VCaP (cell line): ENCODE results near the gene THY1.

Experiments used
- H3K27ac ChIP-seq: fragments of 450-650 bp; 2 replicates; pipeline ENCODE4 v1.5.1; 2017
- CTCF ChIP-seq: fragments of 450-650 bp; conservative IDR thresholded peaks from 2 replicates; pipeline ENCODE4 v1.5.1; 2017; ENCODE audit warnings: mild to moderate bottlenecking, moderate library complexity

THY1 gene

GRCh38 chr11:119380160-119380826 lies 42.7 kb downstream of the THY1 start:
- no peak for TF ChIP-seq CTCF

GRCh38 chr11:119378851-119379465 lies 44.0 kb downstream of the THY1 start:
- TF ChIP-seq CTCF: no peak
- no peak overlapping the region for H3K27ac ChIP-seq

More at GRCh38 chr11:119380160-119380826, 42.7 kb downstream of the THY1 start:
- no peak overlapping the region for H3K27ac ChIP-seq

- no peak for TF ChIP-seq CTCF
- H3K27ac ChIP-seq: no peak overlapping the region
These were observed 44.9 kb downstream of the THY1 start for GRCh38 chr11:119377961-119378667.

DNA sequence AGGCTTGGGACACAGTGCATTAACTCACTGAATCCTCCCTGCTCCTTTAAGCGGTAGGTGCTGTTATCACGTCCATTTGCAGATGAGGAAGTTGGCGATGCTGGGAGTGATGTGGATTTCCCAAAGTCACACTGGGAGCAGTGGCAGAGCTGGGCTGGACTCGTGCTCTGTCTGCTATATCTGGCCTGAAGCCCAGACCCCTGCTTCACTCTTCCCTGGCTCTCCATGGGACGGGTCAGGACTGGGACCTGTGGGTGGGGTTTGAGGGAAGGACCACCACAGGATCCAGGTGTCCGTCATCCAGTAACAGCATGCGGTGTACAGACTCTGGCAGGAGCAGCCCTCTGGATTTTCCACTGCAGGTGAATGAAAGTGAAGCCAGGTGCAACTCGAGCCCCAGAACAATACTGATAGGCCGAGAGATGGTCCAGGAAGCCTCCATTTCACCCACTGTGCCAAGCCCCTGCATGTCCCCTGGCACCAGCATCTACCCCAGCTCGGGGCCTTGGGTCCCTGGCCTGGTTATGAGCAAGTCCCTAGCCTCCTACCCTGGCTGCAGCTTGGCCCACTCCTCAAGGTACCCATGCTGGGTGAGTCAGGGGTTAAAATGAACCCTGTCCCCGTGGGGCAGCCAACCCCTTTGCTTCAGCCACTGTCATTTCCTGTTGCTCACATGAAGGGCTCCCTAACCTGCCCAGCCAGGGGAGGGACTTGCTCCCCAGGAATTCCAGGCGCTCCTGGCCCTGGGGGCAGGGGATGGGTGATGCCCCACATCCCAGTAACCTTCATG lies 45.7 kb downstream of the THY1 start:
- TF ChIP-seq CTCF: no peak
- H3K27ac ChIP-seq: no peak overlapping the region

GRCh38 chr11:119376197-119376847 lies 46.6 kb downstream of the THY1 start:
- no peak overlapping the region for H3K27ac ChIP-seq
- TF ChIP-seq CTCF: no peak

DNA sequence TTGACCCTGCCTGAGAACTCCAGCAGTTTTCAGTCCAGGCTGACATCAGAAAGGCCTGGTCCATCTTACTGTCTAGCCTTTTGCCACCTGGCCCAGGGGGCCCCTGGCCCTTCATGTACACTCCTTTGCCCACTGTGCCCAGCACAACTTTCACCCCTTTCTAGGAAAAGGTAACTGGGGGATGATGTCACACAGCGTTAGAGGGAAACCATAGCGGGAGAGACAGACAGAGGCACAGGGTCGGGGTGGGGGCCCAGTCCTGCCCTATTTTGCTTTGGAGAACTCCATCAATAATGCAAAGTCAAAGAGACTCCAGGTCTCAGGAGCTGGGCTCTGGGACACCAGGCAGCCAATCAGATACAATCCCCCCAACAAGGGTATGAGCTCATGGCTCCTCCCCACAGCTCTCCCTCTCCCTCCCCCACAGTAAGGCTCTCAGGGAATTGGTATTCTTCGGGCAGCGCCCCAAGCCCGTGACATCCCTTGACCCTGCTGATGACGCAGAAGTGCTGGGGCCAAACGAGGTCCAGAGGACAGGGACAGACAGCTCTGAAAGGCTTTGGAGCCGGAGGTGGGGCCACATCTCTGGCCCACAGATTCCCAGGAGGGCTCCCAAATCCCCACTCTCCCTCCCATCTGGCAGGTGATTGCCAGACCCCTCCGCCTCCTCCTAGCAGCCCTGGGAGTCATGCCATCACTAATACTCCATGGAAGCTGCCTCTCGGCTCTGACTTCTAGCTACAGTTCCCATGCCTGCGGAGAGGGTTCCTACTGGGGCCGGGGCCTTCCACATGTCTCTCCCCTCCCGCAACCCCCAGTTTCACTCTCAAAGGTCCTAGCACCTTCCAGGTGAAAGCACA lies 47.4 kb downstream of the THY1 start:
- no peak for TF ChIP-seq CTCF
- no peak overlapping the region; the same call in 1 of the 2 replicates for H3K27ac ChIP-seq
